ENCODE results near the gene SMIM45.
A peak's percentile ranks its signal among the peaks of the same experiment; 100 is the strongest.

Gene SMIM45

GRCh38 chr22:41951898-41952474, at the start of gene SMIM45:
TSS of gene SMIM45 (plus strand) at chr22:41952150.
- Histone ChIP-seq H4K20me1 (ENCODE audit: insufficient read depth, low read length) (no peaks in the 10 kb centered on the region), H2AFZ (ENCODE audit: low read length) (no peak within 1 kb of the TSS), H3K27ac (ENCODE audit: low read depth, low read length, poor library complexity, severe bottlenecking) (no peak within 1 kb of the TSS), H3K79me2 (ENCODE audit: insufficient read depth, low read length) (no peaks in the 10 kb centered on the region), H3K4me3 (ENCODE audit: low read depth, low read length, poor library complexity, severe bottlenecking) (no peak within 1 kb of the TSS), H3K4me2 (ENCODE audit: low read length) (no peak within 1 kb of the TSS), H3K4me1 (ENCODE audit: insufficient read depth, low read length, severe bottlenecking) (peaks cover 39% of the 10 kb centered on the region), H3F3A (ENCODE audit: insufficient read depth, low read length) (no peaks in the 10 kb centered on the region), H3K9me3 (ENCODE audit: low read length) (no peaks in the 10 kb centered on the region), H3K9me2 (ENCODE audit: low read depth, low read length) (no peaks in the 10 kb centered on the region), H3K36me3 (ENCODE audit: insufficient read depth, low read length) (no peaks in the 10 kb centered on the region), H3K9ac (ENCODE audit: low read length) (no peak within 1 kb of the TSS), H3K27me3 (ENCODE audit: insufficient read depth, low read length) (no peaks in the 10 kb centered on the region)
- TF ChIP-seq EZH2 (IDR thresholded peaks at IDR 0.05; ENCODE audit: borderline replicate concordance, low read length) (no peak), CTCF (IDR thresholded peaks at IDR 0.05; ENCODE audit: low read length) (peak; percentile 11; the same call in 1 of the 2 replicates)

GRCh38 chr22:41902932-41903421, 49.0 kb upstream of the SMIM45 start:
- Histone ChIP-seq H3K9me2 (ENCODE audit: low read depth, low read length) (no peaks in the 10 kb centered on the region), H3K9me3 (ENCODE audit: low read length) (no peaks in the 10 kb centered on the region), H3K36me3 (ENCODE audit: insufficient read depth, low read length) (peaks cover 99% of the 10 kb centered on the region), H2AFZ (ENCODE audit: low read length) (no peak overlapping the region), H4K20me1 (ENCODE audit: insufficient read depth, low read length) (no peaks in the 10 kb centered on the region), H3F3A (ENCODE audit: insufficient read depth, low read length) (0 out of 2 replicates have a peak, but pooled peaks cover 3% of the 10 kb centered on the region), H3K4me3 (ENCODE audit: low read depth, low read length, poor library complexity, severe bottlenecking) (no peak overlapping the region), H3K79me2 (ENCODE audit: insufficient read depth, low read length) (no peaks in the 10 kb centered on the region), H3K27ac (ENCODE audit: low read depth, low read length, poor library complexity, severe bottlenecking) (no peak overlapping the region), H3K9ac (ENCODE audit: low read length) (no peak overlapping the region), H3K27me3 (ENCODE audit: insufficient read depth, low read length) (no peaks in the 10 kb centered on the region), H3K4me1 (ENCODE audit: insufficient read depth, low read length, severe bottlenecking) (no peaks in the 10 kb centered on the region), H3K4me2 (ENCODE audit: low read length) (no peak overlapping the region)
- TF ChIP-seq EZH2 (IDR thresholded peaks at IDR 0.05; ENCODE audit: borderline replicate concordance, low read length) (no peak), CTCF (IDR thresholded peaks at IDR 0.05; ENCODE audit: low read length) (no peak)

GRCh38 chr22:41904450-41905410, 47.2 kb upstream of the SMIM45 start:
- Histone ChIP-seq H3K4me2 (ENCODE audit: low read length) (no peak overlapping the region), H3K9me2 (ENCODE audit: low read depth, low read length) (no peaks in the 10 kb centered on the region), H3K27me3 (ENCODE audit: insufficient read depth, low read length) (no peaks in the 10 kb centered on the region), H3K79me2 (ENCODE audit: insufficient read depth, low read length) (no peaks in the 10 kb centered on the region), H3K27ac (ENCODE audit: low read depth, low read length, poor library complexity, severe bottlenecking) (no peak overlapping the region), H3K4me1 (ENCODE audit: insufficient read depth, low read length, severe bottlenecking) (peaks cover 10% of the 10 kb centered on the region), H3K4me3 (ENCODE audit: low read depth, low read length, poor library complexity, severe bottlenecking) (no peak overlapping the region), H3K9ac (ENCODE audit: low read length) (no peak overlapping the region), H2AFZ (ENCODE audit: low read length) (no peak overlapping the region), H3F3A (ENCODE audit: insufficient read depth, low read length) (0 out of 2 replicates have a peak, but pooled peaks cover 3% of the 10 kb centered on the region), H4K20me1 (ENCODE audit: insufficient read depth, low read length) (no peaks in the 10 kb centered on the region), H3K36me3 (ENCODE audit: insufficient read depth, low read length) (peaks cover 82% of the 10 kb centered on the region), H3K9me3 (ENCODE audit: low read length) (no peaks in the 10 kb centered on the region)
- TF ChIP-seq EZH2 (IDR thresholded peaks at IDR 0.05; ENCODE audit: borderline replicate concordance, low read length): no peak
- no peak for TF ChIP-seq CTCF (IDR thresholded peaks at IDR 0.05; ENCODE audit: low read length)

Data from OCI-LY1 (cell line).